ENCODE results near the gene IFI27L1. TPM values are rescaled to one million over a fixed set of nuclear protein-coding genes. Genes with fewer than 3 reads are reported as not detected.
A peak's percentile ranks its signal among the peaks of the same experiment; 100 is the strongest.

Gene IFI27L1
- total RNA-seq, 1 donor from 2014 or later, result 33.1 TPM

DNA sequence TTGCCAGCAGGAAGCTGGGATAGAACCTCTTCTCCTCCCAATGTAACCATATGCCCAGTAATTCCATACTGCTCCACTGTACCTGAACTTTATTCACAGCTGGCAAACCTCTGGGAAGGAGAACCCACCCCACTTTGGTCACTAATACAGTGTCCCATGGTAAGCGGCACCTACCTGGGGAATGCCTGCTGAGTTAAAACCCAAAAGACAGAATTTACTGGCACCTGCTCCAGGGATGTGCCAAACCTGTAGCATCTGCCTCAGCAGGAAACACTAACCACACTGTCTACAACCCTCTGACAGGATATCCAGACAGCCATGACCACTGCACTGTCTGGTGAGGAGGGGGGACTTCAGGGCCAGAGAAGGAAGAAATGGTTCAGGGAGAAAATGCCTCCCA, 26.7 kb upstream of the IFI27L1 start:
- H3K4me1 Mint-ChIP-seq, result peaks cover 2% of the 10 kb centered on the region
- H3K27me3 Mint-ChIP-seq (ENCODE audit: low read depth), result no peaks in the 10 kb centered on the region
- TF ChIP-seq, protein P1, sequence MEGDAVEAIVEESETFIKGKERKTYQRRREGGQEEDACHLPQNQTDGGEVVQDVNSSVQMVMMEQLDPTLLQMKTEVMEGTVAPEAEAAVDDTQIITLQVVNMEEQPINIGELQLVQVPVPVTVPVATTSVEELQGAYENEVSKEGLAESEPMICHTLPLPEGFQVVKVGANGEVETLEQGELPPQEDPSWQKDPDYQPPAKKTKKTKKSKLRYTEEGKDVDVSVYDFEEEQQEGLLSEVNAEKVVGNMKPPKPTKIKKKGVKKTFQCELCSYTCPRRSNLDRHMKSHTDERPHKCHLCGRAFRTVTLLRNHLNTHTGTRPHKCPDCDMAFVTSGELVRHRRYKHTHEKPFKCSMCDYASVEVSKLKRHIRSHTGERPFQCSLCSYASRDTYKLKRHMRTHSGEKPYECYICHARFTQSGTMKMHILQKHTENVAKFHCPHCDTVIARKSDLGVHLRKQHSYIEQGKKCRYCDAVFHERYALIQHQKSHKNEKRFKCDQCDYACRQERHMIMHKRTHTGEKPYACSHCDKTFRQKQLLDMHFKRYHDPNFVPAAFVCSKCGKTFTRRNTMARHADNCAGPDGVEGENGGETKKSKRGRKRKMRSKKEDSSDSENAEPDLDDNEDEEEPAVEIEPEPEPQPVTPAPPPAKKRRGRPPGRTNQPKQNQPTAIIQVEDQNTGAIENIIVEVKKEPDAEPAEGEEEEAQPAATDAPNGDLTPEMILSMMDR (IDR thresholded peaks at IDR 0.05; ENCODE audit: unreplicated experiment), result no peak
- peaks cover 74% of the 10 kb centered on the region for H3K36me3 Mint-ChIP-seq
- no peaks in the 10 kb centered on the region for H3K9me3 Mint-ChIP-seq
- DNase-seq (ENCODE audit: low spot score in 2 of 2, unreplicated experiment in 2 of 2), result peak in 1 of 2 experiments; percentile 19
- no peak overlapping the region for H3K27ac Mint-ChIP-seq
- no peak overlapping the region for H3K4me3 Mint-ChIP-seq

DNA sequence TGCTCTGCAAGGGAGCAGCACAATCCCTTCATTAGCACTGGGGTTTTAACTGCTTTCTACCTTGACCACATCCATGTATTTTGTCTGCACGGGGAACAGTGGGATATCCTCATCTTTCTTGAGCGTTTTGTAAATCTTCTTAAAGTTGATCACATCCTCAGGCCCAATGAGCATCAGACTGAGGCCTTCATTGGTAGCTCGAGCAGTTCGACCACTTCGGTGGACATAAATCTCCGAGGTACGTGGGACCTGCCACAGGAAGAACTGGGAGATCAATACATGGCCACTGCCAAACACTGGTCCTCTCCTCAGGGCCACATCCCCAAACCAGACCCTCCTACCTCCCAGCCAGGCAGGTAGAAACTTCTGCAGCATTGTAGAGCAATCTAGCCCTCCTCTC, 26.2 kb upstream of the IFI27L1 start:
- no peak overlapping the region for H3K27ac Mint-ChIP-seq
- no peaks in the 10 kb centered on the region for H3K27me3 Mint-ChIP-seq (ENCODE audit: low read depth)
- peaks cover 2% of the 10 kb centered on the region for H3K4me1 Mint-ChIP-seq
- peaks cover 71% of the 10 kb centered on the region for H3K36me3 Mint-ChIP-seq
- H3K9me3 Mint-ChIP-seq, result no peaks in the 10 kb centered on the region
- no peak overlapping the region for H3K4me3 Mint-ChIP-seq
- TF ChIP-seq, protein P1 (IDR thresholded peaks at IDR 0.05; ENCODE audit: unreplicated experiment), result no peak
- DNase-seq (ENCODE audit: low spot score in 2 of 2, unreplicated experiment in 2 of 2), result peak in 1 of 2 experiments; percentile 17

DNA sequence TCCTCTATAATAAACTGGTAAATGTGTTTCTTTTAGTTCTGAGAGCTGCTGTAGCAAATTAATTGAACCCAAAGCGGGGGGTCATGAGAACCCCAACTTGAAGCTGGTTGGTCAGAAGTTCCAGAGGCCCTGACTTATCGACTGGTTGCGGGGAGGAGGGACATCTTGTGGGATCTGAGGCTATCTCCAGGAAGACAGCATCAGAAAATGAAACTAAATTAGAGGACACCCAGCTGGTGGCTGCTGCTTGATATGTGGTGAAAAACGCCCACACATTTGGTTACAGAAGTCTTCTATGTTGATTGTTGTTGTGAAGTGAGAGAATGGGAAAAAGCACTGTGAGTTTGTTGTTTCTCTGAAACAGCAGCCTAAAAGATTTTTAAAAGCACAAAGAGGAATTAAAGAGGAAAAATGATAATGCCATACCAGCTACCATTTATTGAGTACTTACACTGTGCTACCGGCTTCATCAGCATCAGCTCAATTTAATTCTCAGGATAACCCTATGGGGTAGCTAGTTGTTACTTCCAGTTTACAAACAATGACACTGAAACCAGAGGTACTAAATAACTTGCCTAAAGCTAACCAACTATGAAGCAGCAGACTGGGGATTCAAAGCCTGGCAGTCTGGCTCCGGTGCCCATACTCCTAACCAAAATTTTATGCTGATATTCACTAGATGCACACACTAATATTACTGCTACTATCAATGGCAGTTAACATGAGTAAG, 24.4 kb upstream of the IFI27L1 start:
- TF ChIP-seq, protein P1 (IDR thresholded peaks at IDR 0.05; ENCODE audit: unreplicated experiment), result no peak
- H3K36me3 Mint-ChIP-seq, result peaks cover 56% of the 10 kb centered on the region
- DNase-seq (ENCODE audit: low spot score in 2 of 2, unreplicated experiment in 2 of 2), result no peak
- H3K4me1 Mint-ChIP-seq, result no peaks in the 10 kb centered on the region
- no peaks in the 10 kb centered on the region for H3K9me3 Mint-ChIP-seq
- H3K27me3 Mint-ChIP-seq (ENCODE audit: low read depth), result no peaks in the 10 kb centered on the region
- H3K4me3 Mint-ChIP-seq, result no peak overlapping the region
- no peak overlapping the region for H3K27ac Mint-ChIP-seq

DNA sequence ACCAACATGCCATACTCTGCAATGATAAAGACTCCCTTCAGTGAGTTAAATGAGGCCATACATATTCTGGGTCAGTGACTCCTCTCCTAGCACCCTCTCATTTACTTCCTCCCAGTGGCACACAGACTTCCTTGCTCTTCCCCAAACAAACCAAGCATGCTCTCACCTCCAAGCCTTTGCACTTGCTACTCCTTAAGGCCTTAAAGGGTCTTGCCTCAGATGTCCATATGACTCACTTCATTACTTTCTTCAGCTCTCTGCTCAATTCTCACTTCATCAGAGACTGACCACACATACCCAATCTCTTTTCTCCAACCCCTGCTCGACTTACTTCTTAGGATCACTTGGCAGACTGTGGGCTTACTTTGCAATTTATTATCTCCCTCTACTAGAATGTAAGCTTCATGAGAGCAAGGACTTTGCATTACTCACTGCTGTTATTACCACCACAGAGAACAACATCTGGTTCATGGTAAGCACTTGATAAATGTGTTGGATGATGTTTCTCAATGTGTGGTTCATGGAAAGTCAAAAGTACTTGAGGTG, 22.9 kb upstream of the IFI27L1 start:
- H3K4me3 Mint-ChIP-seq, result no peak overlapping the region
- no peaks in the 10 kb centered on the region for H3K27me3 Mint-ChIP-seq (ENCODE audit: low read depth)
- TF ChIP-seq, protein P1 (IDR thresholded peaks at IDR 0.05; ENCODE audit: unreplicated experiment), result no peak
- no peaks in the 10 kb centered on the region for H3K4me1 Mint-ChIP-seq
- no peak overlapping the region for H3K27ac Mint-ChIP-seq
- H3K36me3 Mint-ChIP-seq, result peaks cover 48% of the 10 kb centered on the region
- no peaks in the 10 kb centered on the region for H3K9me3 Mint-ChIP-seq
- DNase-seq (ENCODE audit: low spot score in 2 of 2, unreplicated experiment in 2 of 2), result no peak

DNA sequence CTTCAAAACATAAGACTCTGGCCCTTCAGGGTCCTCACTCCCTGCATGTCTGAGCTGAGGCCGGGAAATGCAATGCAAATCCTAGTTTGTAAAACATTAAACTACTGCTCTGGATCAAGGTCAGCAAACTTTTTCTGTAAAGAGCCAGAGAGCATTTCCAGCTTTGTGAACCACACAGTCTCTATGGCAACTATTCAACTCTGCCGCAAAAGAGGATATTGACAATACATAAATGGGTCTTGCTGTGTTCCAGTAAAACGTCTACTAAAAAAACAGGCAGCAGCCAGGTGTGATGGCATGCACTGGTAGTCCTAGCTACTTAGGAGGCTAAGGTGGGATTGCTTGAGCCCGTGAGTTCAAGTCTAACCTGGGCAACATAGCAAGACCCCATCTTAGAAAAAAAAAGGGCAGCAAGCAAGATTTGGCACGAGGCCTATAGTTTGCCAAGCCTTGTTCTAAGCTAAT, 22.4 kb upstream of the IFI27L1 start:
- TF ChIP-seq, protein P1 (IDR thresholded peaks at IDR 0.05; ENCODE audit: unreplicated experiment), result no peak
- Mint-ChIP-seq H3K27me3 (ENCODE audit: low read depth) (no peaks in the 10 kb centered on the region), H3K27ac (no peak overlapping the region), H3K4me1 (no peaks in the 10 kb centered on the region), H3K4me3 (no peak overlapping the region), H3K36me3 (peaks cover 48% of the 10 kb centered on the region), H3K9me3 (no peaks in the 10 kb centered on the region)
- DNase-seq (ENCODE audit: low spot score in 2 of 2, unreplicated experiment in 2 of 2), result no peak

Data from mesothelial cell of epicardium (in vitro differentiated cells).